A549 (cell line): ENCODE data around the gene EMX2. TPM values are rescaled to one million over a fixed set of nuclear protein-coding genes. Genes with fewer than 3 reads are reported as not detected.

Source experiments
- ATAC-seq, 2 experiments: fragments of 200-7000 bp in 1 of 2; fragments of >200 bp in 1 of 2; cut with Nextera tagmentation in 1 of 2; cut with Tn5 transposase in 1 of 2; 3 replicates each; pipeline versions ENCODE4 v1.8.0 to v1.9.1; 2018 to 2020; ENCODE audit warnings: mild to moderate bottlenecking in 1 of 2, moderate library complexity in 1 of 2
- CTCF ChIA-PET: fragments of 300-600 bp; sonication (Branson Sonifier 250); formaldehyde crosslinking; extraction: SDS; loops from one replicate; lab custom pipeline; 2021; ENCODE audit warnings: antibody characterized with exemption, inconsistent platforms; lab: Yijun Ruan, JAX
- POLR2A ChIA-PET: fragments of 350-600 bp; formaldehyde crosslinking; extraction: SDS; loops from one replicate; lab custom pipeline; 2021; ENCODE audit warnings: antibody characterized with exemption, inconsistent platforms; lab: Yijun Ruan, JAX
- DNase-seq, 2 experiments: peaks; one replicate each; pipeline versions ENCODE4 v3.0.0 to v3.0.0-alpha.2; 2011 to 2016; ENCODE audit warnings: low read depth in 1 of 2, low spot score in 1 of 2
- FAIRE-seq: peaks from 2 replicates; lab custom pipeline; 2011; peaks lifted over from hg19 to GRCh38; lab: Jason Lieb, UNC
- H3K27ac ChIP-seq, 2 experiments: fragments of >200 bp; sonication (Bioruptor Twin); formaldehyde crosslinking; 3 replicates each; pipeline ENCODE4 v1.5.1; 2016 to 2017
- H3K4me1 ChIP-seq: fragments of >200 bp; sonication (Bioruptor Twin); formaldehyde crosslinking; 3 replicates; pipeline ENCODE4 v1.6.1; 2016
- H3K4me2 ChIP-seq: fragments of >200 bp; sonication (Bioruptor Twin); formaldehyde crosslinking; 3 replicates; pipeline ENCODE4 v1.6.1; 2016
- H3K4me3 ChIP-seq: fragments of >200 bp; sonication (Bioruptor Twin); formaldehyde crosslinking; 3 replicates; pipeline ENCODE4 v1.5.1; 2016
- H3K9me3 ChIP-seq: fragments of >200 bp; sonication (Bioruptor Twin); formaldehyde crosslinking; 3 replicates; pipeline ENCODE4 v1.6.1; 2016
- BCL3 ChIP-seq: fragments of >200 bp; sonication (Bioruptor Twin); formaldehyde crosslinking; IDR thresholded peaks from 3 replicates; pipeline ENCODE4 v1.6.1; 2016
- BHLHE40 ChIP-seq: IDR thresholded peaks from 2 replicates; pipeline ENCODE4 v1.6.1; 2012; ENCODE audit warnings: low read depth, low read length, inconsistent platforms
- CBX8 ChIP-seq: fragments of 200-600 bp; sonication (generic); IDR thresholded peaks from 2 replicates; pipeline ENCODE4 v1.6.1; 2016
- CHD4 ChIP-seq: fragments of 200-600 bp; sonication (generic); IDR thresholded peaks from 2 replicates; pipeline ENCODE4 v1.6.1; 2016; ENCODE audit warnings: antibody characterized with exemption, mild to moderate bottlenecking, borderline replicate concordance
- EP300 ChIP-seq, 2 experiments: fragments of >200 bp; sonication (Bioruptor Twin); formaldehyde crosslinking; IDR thresholded peaks; 2 replicates in 1 of 2; 3 replicates in 1 of 2; pipeline ENCODE4 v1.6.1; 2016 to 2017
- FOSB ChIP-seq: fragments of 250-450 bp; sonication (Bioruptor Pico); IDR thresholded peaks from 2 replicates; pipeline ENCODE4 v1.5.0; 2020; ENCODE audit warnings: mild to moderate bottlenecking, moderate library complexity
- FOSL2 ChIP-seq, 2 experiments: fragments of 450-650 bp in 1 of 2; fragments of >200 bp in 1 of 2; sonication (Bioruptor Twin) in 1 of 2; formaldehyde crosslinking; IDR thresholded peaks; 2 replicates each; pipeline versions ENCODE4 v1.5.0 to v1.6.1; 2016 to 2020; ENCODE audit warnings: mild to moderate bottlenecking in 1 of 2, moderate library complexity in 1 of 2
- FOXS1 ChIP-seq: fragments of 250-450 bp; sonication (Bioruptor Pico); IDR thresholded peaks from 2 replicates; pipeline ENCODE4 v1.5.0; 2020; ENCODE audit warnings: mild to moderate bottlenecking, moderate library complexity
- HDAC2 ChIP-seq: fragments of 200-600 bp; sonication (generic); IDR thresholded peaks from 2 replicates; pipeline ENCODE4 v1.6.1; 2016
- HEYL ChIP-seq: fragments of 250-450 bp; sonication (Bioruptor Pico); IDR thresholded peaks from 2 replicates; pipeline ENCODE4 v1.8.0; 2021; ENCODE audit warnings: mild to moderate bottlenecking, moderate library complexity
- HOXB13 ChIP-seq: fragments of 250-450 bp; sonication (Bioruptor Pico); IDR thresholded peaks from 2 replicates; pipeline ENCODE4 v1.5.0; 2020; ENCODE audit warnings: low read depth, mild to moderate bottlenecking, moderate library complexity
- HOXB5 ChIP-seq: fragments of 250-450 bp; sonication (Bioruptor Pico); IDR thresholded peaks from 2 replicates; pipeline ENCODE4 v1.5.0; 2020; ENCODE audit warnings: mild to moderate bottlenecking, moderate library complexity
- JUN ChIP-seq, 2 experiments: fragments of >200 bp; sonication (Bioruptor Twin); formaldehyde crosslinking; IDR thresholded peaks; 2 replicates in 1 of 2; 3 replicates in 1 of 2; pipeline ENCODE4 v1.6.1; 2016 to 2017
- KDM1A ChIP-seq: fragments of 200-600 bp; sonication (generic); IDR thresholded peaks from 2 replicates; pipeline ENCODE4 v1.6.1; 2016; ENCODE audit warnings: low read depth, mild to moderate bottlenecking
- KDM5A ChIP-seq: fragments of 200-600 bp; sonication (generic); IDR thresholded peaks from 2 replicates; pipeline ENCODE4 v1.6.1; 2016; ENCODE audit warnings: antibody characterized with exemption, mild to moderate bottlenecking
- MAFK ChIP-seq: fragments of 450-650 bp; IDR thresholded peaks from 2 replicates; pipeline ENCODE4 v1.6.1; 2014; ENCODE audit not compliant: partially characterized antibody
- PHF8 ChIP-seq: fragments of 200-600 bp; sonication (generic); IDR thresholded peaks from 2 replicates; pipeline ENCODE4 v1.6.1; 2016; ENCODE audit warnings: low read depth, mild to moderate bottlenecking, antibody characterized with exemption, moderate library complexity, borderline replicate concordance
- POLR2A ChIP-seq: IDR thresholded peaks from 2 replicates; pipeline ENCODE4 v1.6.1; 2012; ENCODE audit warnings: mild to moderate bottlenecking, low read length
- RARB ChIP-seq: fragments of 250-450 bp; sonication (Bioruptor Pico); IDR thresholded peaks from 2 replicates; pipeline ENCODE4 v1.8.0; 2021; ENCODE audit warnings: mild to moderate bottlenecking, moderate library complexity
- RCOR1 ChIP-seq: fragments of 150-350 bp; IDR thresholded peaks from 2 replicates; pipeline ENCODE4 v1.6.1; 2014; ENCODE audit warnings: antibody characterized with exemption, low read length, low read depth
- RNF2 ChIP-seq: fragments of 200-600 bp; sonication (generic); IDR thresholded peaks from 2 replicates; pipeline ENCODE4 v1.6.1; 2016; ENCODE audit warnings: low read depth, mild to moderate bottlenecking, antibody characterized with exemption, moderate library complexity, borderline replicate concordance
- SMC3 ChIP-seq: fragments of >200 bp; sonication (Bioruptor Twin); formaldehyde crosslinking; IDR thresholded peaks from 3 replicates; pipeline ENCODE4 v1.6.1; 2018; ENCODE audit warnings: inconsistent platforms
- TFCP2L1 ChIP-seq: fragments of 250-450 bp; sonication (Bioruptor Pico); IDR thresholded peaks from 2 replicates; pipeline ENCODE4 v1.5.0; 2021; ENCODE audit warnings: mild to moderate bottlenecking
- USF2 ChIP-seq: fragments of 450-650 bp; IDR thresholded peaks from 2 replicates; pipeline ENCODE4 v1.6.1; 2014; ENCODE audit warnings: antibody characterized with exemption
- WGBS: methylation state at CpG from one replicate; pipeline ENCODE4 v1.1.6; 2017; ENCODE audit errors: missing lambda C conversion rate; 5-methylcytosine and 5-hydroxymethylcytosine counted together
- polyA plus RNA-seq, 4 experiments: library from polyadenylated mRNA; depleted of rRNA in 3 of 4; stranded (reverse); fragments of >200 nt; fragmentation: RNase III in 1 of 4; extraction: RNeasy Plus Mini Kit Qiagen cat#74134 plus additional on column Dnase treatment in 1 of 4; gene quantifications; 2 replicates in 3 of 4; 3 replicates in 1 of 4; pipeline ENCODE4 v1.2.3, GENCODE V29; 2011 to 2017
- TF ChIP-seq, protein P1 (sequence below): IDR thresholded peaks from 2 replicates; pipeline ENCODE4 v1.6.1; 2012
- TF ChIP-seq, protein P2 (sequence below): IDR thresholded peaks from 2 replicates; pipeline ENCODE4 v1.6.1; 2012

EMX2 gene
- polyA plus RNA-seq, 2 of the 4 experiments (the other 2 are of a cell fraction), result not detected

DNA sequence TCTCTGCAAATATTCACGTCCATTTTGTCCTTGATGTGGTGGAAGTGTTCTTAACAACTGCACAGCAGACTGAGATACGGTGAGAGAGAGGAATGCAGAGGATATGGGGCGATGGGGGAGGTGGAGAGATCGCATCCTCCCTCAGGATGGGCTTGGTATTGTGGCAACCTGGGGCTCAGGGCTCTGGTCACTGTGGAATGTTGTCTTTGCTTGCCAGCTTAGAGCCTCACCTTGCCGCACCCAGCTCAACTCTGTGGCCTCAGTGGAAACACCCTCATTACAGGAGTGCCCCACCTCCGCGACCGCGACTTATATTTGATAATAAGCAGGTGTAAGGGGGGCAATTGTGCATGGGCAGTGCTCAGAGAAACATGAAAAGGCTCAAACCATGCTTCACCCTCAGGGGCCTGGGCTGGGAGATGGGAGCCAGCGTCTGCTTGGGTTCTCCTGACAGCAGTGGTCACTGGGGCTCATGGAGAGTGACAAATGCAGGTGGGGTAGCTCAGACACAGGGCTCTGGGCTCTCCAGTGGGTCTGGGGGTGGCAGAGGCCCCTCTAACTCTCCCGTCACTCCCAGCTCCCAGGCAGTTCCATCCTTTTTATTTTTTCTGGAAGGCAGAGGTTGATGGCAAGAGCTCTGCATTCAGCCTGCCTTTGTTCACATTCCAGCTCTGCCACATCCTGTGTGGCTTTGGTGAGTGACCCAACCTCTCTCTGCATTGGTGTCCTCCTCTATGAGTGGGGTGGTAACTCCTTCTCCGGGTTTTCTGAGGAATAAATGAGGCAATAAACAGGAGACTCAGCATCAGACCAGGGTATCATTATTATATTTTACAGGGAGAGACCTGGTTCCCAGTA, 43.1 kb upstream of the EMX2 start:
- no peaks in the 10 kb centered on the region for H3K4me1 ChIP-seq
- H3K9me3 ChIP-seq, result peaks cover 7% of the 10 kb centered on the region; the same call in 1 of the 3 replicates
- H3K4me2 ChIP-seq, result no peak overlapping the region
- ChIA-PET CTCF (interaction anchor here (0.6 to 6.6 kb wide), 6 partner anchors 21 to 993 kb away, joined by 3 to 105 read pairs (median 22); no protein-coding TSS in a partner anchor), POLR2A (no interaction called here)
- no peak overlapping the region for H3K4me3 ChIP-seq
- H3K27ac ChIP-seq, result no peak overlapping the region
- DNase-seq (no peak), ATAC-seq (no peak), FAIRE-seq (no peak)
- WGBS, result 50% methylated on average over 11 of the region's 12 CpGs
- TF ChIP-seq KDM1A, result no peak
- no peak for TF ChIP-seq POLR2A
- TF ChIP-seq, protein P1, sequence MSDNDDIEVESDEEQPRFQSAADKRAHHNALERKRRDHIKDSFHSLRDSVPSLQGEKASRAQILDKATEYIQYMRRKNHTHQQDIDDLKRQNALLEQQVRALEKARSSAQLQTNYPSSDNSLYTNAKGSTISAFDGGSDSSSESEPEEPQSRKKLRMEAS, result no peak
- no peak for TF ChIP-seq FOSL2 (IDR thresholded peaks at IDR 0.05)
- TF ChIP-seq FOSL2 (CRISPR knock-in tag; IDR thresholded peaks at IDR 0.05), result no peak
- TF ChIP-seq PHF8, result no peak
- no peak for TF ChIP-seq CBX8
- TF ChIP-seq HOXB13 (CRISPR knock-in tag), result no peak
- TF ChIP-seq, protein P2, sequence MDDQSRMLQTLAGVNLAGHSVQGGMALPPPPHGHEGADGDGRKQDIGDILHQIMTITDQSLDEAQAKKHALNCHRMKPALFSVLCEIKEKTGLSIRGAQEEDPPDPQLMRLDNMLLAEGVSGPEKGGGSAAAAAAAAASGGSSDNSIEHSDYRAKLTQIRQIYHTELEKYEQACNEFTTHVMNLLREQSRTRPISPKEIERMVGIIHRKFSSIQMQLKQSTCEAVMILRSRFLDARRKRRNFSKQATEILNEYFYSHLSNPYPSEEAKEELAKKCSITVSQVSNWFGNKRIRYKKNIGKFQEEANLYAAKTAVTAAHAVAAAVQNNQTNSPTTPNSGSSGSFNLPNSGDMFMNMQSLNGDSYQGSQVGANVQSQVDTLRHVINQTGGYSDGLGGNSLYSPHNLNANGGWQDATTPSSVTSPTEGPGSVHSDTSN, result no peak
- TF ChIP-seq RCOR1, result no peak
- no peak for TF ChIP-seq RARB (CRISPR knock-in tag)
- TF ChIP-seq BHLHE40, result no peak
- TF ChIP-seq BCL3, result no peak
- no peak for TF ChIP-seq MAFK
- TF ChIP-seq SMC3, result no peak
- TF ChIP-seq FOSB (CRISPR knock-in tag), result no peak
- no peak for TF ChIP-seq HOXB5
- no peak for TF ChIP-seq RNF2
- TF ChIP-seq TFCP2L1 (CRISPR knock-in tag), result no peak
- TF ChIP-seq, all 56 proteins: peak for 0

DNA sequence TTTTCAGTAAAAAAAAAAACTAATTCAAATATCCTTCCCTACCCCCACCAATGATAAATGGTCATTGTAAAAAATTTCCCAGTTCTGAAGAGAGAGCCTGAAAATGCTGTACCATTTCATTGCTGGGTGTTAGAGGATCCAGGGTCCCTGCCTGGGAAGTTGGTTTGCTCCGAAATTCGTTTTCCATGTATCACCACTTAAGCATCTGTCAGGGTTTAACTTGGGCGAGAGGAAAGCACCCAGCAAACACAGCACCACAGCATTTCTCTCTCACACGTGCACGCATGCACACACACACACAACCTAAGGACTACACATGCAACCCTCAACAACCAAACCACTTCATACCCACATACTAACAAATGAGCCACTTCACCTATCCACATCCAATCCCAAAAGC, 42.1 kb upstream of the EMX2 start:
- no peak for DNase-seq
- WGBS, result 41% methylated on average over 5 of the region's 5 CpGs
- no peak for ATAC-seq
- H3K9me3 ChIP-seq, result no peaks in the 10 kb centered on the region
- FAIRE-seq, result no peak
- TF ChIP-seq PHF8 (no peak), USF2 (no peak), RCOR1 (no peak), RNF2 (no peak), EP300 (IDR thresholded peaks at IDR 0.05) (no peak), FOSL2 (IDR thresholded peaks at IDR 0.05) (no peak), FOSL2 (CRISPR knock-in tag; IDR thresholded peaks at IDR 0.05) (no peak), KDM5A (no peak), HEYL (CRISPR knock-in tag) (no peak), RARB (CRISPR knock-in tag) (no peak), CHD4 (no peak), HDAC2 (no peak), JUN (IDR thresholded peaks at IDR 0.05) (no peak), FOXS1 (CRISPR knock-in tag) (no peak)
- no peak overlapping the region for H3K4me2 ChIP-seq
- POLR2A ChIA-PET, result no interaction called here
- H3K27ac ChIP-seq, result no peak overlapping the region
- H3K4me1 ChIP-seq, result no peaks in the 10 kb centered on the region
- H3K4me3 ChIP-seq, result no peak overlapping the region
- CTCF ChIA-PET, result interaction anchor here (0.9 kb wide), 1 partner anchor 740 kb away, joined by 3 read pairs; no protein-coding TSS in a partner anchor
